Measurements from ENCODE around the gene MAPKAPK2.

DNA sequence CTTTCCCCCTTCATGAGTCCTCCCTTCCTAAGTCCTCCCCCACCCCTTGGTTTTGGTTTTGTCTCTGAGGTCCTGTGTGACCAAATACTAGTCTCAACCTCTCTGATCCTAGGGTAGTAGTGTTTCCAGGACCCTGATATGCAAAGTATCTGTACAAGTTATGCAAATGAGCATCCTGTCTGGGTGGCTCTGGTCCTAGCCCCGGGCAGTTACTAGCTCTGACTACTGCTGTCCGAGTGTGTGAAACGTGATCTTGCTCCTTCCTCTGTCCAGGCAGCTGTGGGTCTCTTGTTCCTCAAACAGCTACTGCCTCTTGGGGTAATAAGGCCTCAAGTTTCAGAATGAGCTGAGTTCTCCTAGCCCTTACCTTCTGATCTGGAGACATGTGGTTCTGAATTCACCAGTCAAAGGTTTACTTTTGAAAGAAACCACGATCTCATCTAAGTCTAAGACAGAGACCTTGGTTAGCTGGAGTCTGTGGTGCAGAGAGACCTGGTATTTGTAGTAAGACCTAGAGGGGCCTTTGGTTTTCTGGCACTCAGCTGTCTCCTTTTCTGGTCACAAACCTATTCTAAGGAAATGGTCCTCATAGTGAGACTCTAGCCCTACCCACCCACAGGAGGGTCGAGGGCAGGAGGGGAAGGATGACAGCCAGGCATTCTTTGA is 54.8 kb downstream of the MAPKAPK2 start:
- TF ChIP-seq, protein P1, sequence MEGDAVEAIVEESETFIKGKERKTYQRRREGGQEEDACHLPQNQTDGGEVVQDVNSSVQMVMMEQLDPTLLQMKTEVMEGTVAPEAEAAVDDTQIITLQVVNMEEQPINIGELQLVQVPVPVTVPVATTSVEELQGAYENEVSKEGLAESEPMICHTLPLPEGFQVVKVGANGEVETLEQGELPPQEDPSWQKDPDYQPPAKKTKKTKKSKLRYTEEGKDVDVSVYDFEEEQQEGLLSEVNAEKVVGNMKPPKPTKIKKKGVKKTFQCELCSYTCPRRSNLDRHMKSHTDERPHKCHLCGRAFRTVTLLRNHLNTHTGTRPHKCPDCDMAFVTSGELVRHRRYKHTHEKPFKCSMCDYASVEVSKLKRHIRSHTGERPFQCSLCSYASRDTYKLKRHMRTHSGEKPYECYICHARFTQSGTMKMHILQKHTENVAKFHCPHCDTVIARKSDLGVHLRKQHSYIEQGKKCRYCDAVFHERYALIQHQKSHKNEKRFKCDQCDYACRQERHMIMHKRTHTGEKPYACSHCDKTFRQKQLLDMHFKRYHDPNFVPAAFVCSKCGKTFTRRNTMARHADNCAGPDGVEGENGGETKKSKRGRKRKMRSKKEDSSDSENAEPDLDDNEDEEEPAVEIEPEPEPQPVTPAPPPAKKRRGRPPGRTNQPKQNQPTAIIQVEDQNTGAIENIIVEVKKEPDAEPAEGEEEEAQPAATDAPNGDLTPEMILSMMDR (IDR thresholded peaks at IDR 0.05) = no peak
- TF ChIP-seq SIN3A (IDR thresholded peaks at IDR 0.05; ENCODE audit: borderline replicate concordance, insufficient read depth, low read depth, low read length) (no peak), POLR2AphosphoS5 (IDR thresholded peaks at IDR 0.05; ENCODE audit: low read depth, low read length) (no peak)
